Measurements from ENCODE around the gene TOM1L2. TPM values are rescaled to one million over a fixed set of nuclear protein-coding genes. Genes with fewer than 3 reads are reported as not detected.

Gene TOM1L2
- total and polyA plus RNA-seq, 2 donors (not counting 1 experiment from before 2014, with no cell fraction given), result 33.9 to 35.9 TPM

DNA sequence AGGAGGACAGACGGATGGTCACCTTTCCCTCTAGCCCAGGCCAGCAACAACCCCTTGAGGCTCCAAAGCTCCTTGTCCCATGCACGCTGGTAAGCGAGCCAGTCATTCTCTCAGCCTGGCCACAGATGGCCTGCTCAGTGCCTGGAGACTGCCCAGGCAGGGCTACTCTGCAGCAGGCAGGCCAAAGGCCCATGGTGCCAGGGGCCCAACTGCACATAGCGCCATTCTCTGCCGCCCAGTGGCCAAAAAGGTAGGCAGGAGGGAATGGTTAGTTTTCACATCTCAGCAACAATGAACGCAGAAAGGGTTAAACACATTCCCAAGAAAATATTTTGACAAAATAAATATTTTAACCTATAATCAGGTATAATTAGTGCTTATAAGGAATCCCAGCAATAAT is 127.7 kb downstream of the TOM1L2 start:
- Histone ChIP-seq H3K4me2 (ENCODE audit: extremely low read depth, insufficient read depth, low read length) (no peak overlapping the region), H3K9me3 (ENCODE audit: control insufficient read depth, insufficient read depth, low read depth, low read length) (no peaks in the 10 kb centered on the region), H3K4me1 (ENCODE audit: control insufficient read depth, extremely low read depth, insufficient read depth, low read length) (peaks cover 22% of the 10 kb centered on the region), H4K20me1 (ENCODE audit: control insufficient read depth, extremely low read depth, insufficient read depth, low read length) (no peaks in the 10 kb centered on the region), H2AFZ (ENCODE audit: low read length) (no peak overlapping the region), H3K36me3 (ENCODE audit: control insufficient read depth, insufficient read depth, low read length) (peaks cover 4% of the 10 kb centered on the region), H3K79me2 (ENCODE audit: control insufficient read depth, insufficient read depth, low read length) (no peaks in the 10 kb centered on the region), H3K27ac (ENCODE audit: insufficient read depth, low read length) (no peak overlapping the region), H3K4me3 (replicated peaks in 1 of 4; ENCODE audit: control extremely low read depth in 1 of 4, insufficient read depth in 1 of 4, low read depth in 3 of 4, low read length in 4 of 4) (no peak overlapping the region), H3K27me3 (ENCODE audit: control insufficient read depth, insufficient read depth, low read length) (no peaks in the 10 kb centered on the region), H3K9ac (ENCODE audit: insufficient read depth, low read length) (no peak overlapping the region)
- no peak for TF ChIP-seq EZH2 (IDR thresholded peaks at IDR 0.05; ENCODE audit: low read length, missing control alignments)
- TF ChIP-seq, protein P1, sequence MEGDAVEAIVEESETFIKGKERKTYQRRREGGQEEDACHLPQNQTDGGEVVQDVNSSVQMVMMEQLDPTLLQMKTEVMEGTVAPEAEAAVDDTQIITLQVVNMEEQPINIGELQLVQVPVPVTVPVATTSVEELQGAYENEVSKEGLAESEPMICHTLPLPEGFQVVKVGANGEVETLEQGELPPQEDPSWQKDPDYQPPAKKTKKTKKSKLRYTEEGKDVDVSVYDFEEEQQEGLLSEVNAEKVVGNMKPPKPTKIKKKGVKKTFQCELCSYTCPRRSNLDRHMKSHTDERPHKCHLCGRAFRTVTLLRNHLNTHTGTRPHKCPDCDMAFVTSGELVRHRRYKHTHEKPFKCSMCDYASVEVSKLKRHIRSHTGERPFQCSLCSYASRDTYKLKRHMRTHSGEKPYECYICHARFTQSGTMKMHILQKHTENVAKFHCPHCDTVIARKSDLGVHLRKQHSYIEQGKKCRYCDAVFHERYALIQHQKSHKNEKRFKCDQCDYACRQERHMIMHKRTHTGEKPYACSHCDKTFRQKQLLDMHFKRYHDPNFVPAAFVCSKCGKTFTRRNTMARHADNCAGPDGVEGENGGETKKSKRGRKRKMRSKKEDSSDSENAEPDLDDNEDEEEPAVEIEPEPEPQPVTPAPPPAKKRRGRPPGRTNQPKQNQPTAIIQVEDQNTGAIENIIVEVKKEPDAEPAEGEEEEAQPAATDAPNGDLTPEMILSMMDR (conservative IDR thresholded peaks at IDR 0.05 in 1 of 2, IDR thresholded peaks at IDR 0.05 in 1 of 2; ENCODE audit: low read depth in 1 of 2, low read length in 2 of 2), result no peak
- DNase-seq (ENCODE audit: low read depth in 2 of 2), result no peak

DNA sequence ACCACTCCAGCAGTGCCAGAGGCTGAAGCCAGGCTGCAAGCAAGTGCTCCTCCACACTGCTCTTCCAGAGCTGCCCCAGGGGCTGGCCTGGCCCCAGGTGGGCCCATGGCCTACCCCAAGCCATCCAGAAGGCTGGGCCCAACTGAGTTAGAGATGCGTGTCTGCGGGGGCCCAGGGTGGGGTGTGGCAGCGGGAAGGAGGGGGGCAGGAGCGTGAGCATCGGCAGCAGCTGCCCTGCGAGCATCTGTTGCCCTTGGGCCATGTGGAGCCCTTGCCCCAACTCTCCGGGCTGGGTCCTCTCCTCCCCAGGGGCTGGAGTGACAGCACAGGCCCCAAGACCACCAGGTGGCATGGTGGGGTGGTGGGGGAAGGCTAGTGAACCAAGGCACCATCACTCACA is 128.1 kb downstream of the TOM1L2 start:
- DNase-seq (ENCODE audit: low read depth in 2 of 2), result no peak

DNA sequence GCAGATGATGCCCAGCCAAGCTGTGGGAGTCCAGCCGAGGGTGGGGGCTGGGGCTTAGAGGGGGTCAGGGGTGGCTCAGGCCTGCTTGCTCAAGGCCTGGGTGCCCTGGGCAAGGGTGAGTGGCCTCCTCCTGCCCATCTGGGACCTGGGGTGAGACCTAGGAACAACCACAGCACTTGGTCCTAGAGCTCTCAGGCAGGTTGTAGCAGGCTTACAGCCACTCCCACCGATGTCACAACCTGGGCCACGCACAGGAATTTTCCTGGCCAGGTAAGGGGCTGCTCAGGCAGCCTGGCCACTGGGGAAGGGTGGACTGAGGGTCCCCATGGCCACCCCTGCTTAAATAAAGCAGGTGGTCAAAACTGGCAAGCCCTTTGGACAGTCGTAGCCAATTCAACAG is 129.1 kb downstream of the TOM1L2 start:
- Histone ChIP-seq H3K79me2 (ENCODE audit: control insufficient read depth, insufficient read depth, low read length) (no peaks in the 10 kb centered on the region), H3K9ac (ENCODE audit: insufficient read depth, low read length) (no peak overlapping the region), H3K27ac (ENCODE audit: insufficient read depth, low read length) (no peak overlapping the region), H3K4me3 (replicated peaks in 1 of 4; ENCODE audit: control extremely low read depth in 1 of 4, insufficient read depth in 1 of 4, low read depth in 3 of 4, low read length in 4 of 4) (no peak overlapping the region), H4K20me1 (ENCODE audit: control insufficient read depth, extremely low read depth, insufficient read depth, low read length) (no peaks in the 10 kb centered on the region), H3K27me3 (ENCODE audit: control insufficient read depth, insufficient read depth, low read length) (no peaks in the 10 kb centered on the region), H3K36me3 (ENCODE audit: control insufficient read depth, insufficient read depth, low read length) (peaks cover 4% of the 10 kb centered on the region), H3K4me1 (ENCODE audit: control insufficient read depth, extremely low read depth, insufficient read depth, low read length) (peaks cover 25% of the 10 kb centered on the region), H3K4me2 (ENCODE audit: extremely low read depth, insufficient read depth, low read length) (no peak overlapping the region), H3K9me3 (ENCODE audit: control insufficient read depth, insufficient read depth, low read depth, low read length) (no peaks in the 10 kb centered on the region), H2AFZ (ENCODE audit: low read length) (no peak overlapping the region)
- no peak for DNase-seq (ENCODE audit: low read depth in 2 of 2)
- no peak for TF ChIP-seq EZH2 (IDR thresholded peaks at IDR 0.05; ENCODE audit: low read length, missing control alignments)
- TF ChIP-seq, protein P1 (conservative IDR thresholded peaks at IDR 0.05 in 1 of 2, IDR thresholded peaks at IDR 0.05 in 1 of 2; ENCODE audit: low read depth in 1 of 2, low read length in 2 of 2), result no peak

More for the DNA sequence above, 128.1 kb downstream of the TOM1L2 start:
- Histone ChIP-seq H3K36me3 (ENCODE audit: control insufficient read depth, insufficient read depth, low read length) (peaks cover 4% of the 10 kb centered on the region), H3K4me2 (ENCODE audit: extremely low read depth, insufficient read depth, low read length) (no peak overlapping the region), H3K4me1 (ENCODE audit: control insufficient read depth, extremely low read depth, insufficient read depth, low read length) (peaks cover 22% of the 10 kb centered on the region), H3K4me3 (replicated peaks in 1 of 4; ENCODE audit: control extremely low read depth in 1 of 4, insufficient read depth in 1 of 4, low read depth in 3 of 4, low read length in 4 of 4) (no peak overlapping the region), H3K27ac (ENCODE audit: insufficient read depth, low read length) (no peak overlapping the region), H3K27me3 (ENCODE audit: control insufficient read depth, insufficient read depth, low read length) (no peaks in the 10 kb centered on the region), H3K9ac (ENCODE audit: insufficient read depth, low read length) (no peak overlapping the region), H2AFZ (ENCODE audit: low read length) (no peak overlapping the region), H4K20me1 (ENCODE audit: control insufficient read depth, extremely low read depth, insufficient read depth, low read length) (no peaks in the 10 kb centered on the region), H3K79me2 (ENCODE audit: control insufficient read depth, insufficient read depth, low read length) (no peaks in the 10 kb centered on the region), H3K9me3 (ENCODE audit: control insufficient read depth, insufficient read depth, low read depth, low read length) (no peaks in the 10 kb centered on the region)
- no peak for TF ChIP-seq EZH2 (IDR thresholded peaks at IDR 0.05; ENCODE audit: low read length, missing control alignments)
- TF ChIP-seq, protein P1 (conservative IDR thresholded peaks at IDR 0.05 in 1 of 2, IDR thresholded peaks at IDR 0.05 in 1 of 2; ENCODE audit: low read depth in 1 of 2, low read length in 2 of 2), result no peak

Measured in fibroblast of lung (primary cell).